GM21619 (cell line): Measurements from ENCODE around the gene TSEN15.

Experiments used
- ATAC-seq: cut with Tn5 transposase; IDR thresholded peaks from one replicate; pipeline ENCODE4 v1.9.1; 2021; ENCODE audit not compliant: unreplicated experiment

TSEN15 gene

DNA sequence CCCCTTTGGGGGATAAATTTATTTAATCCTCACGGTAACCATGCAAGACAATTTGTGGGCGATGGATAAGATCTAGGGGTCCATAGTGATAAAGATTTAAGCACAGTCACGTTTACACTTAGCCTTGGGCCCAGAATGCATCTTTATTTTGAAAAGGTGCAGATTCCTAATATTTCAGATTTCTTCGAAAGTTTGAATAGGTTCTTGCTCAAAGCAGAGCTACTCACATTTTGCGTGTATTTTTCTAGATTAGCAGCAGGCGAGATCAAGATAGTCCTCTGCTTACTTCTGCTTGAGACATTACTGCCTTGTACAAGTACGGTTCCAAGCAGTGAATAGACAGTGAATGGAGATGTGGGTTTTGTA, 647 bp downstream of the TSEN15 start:
- no peak for ATAC-seq

DNA sequence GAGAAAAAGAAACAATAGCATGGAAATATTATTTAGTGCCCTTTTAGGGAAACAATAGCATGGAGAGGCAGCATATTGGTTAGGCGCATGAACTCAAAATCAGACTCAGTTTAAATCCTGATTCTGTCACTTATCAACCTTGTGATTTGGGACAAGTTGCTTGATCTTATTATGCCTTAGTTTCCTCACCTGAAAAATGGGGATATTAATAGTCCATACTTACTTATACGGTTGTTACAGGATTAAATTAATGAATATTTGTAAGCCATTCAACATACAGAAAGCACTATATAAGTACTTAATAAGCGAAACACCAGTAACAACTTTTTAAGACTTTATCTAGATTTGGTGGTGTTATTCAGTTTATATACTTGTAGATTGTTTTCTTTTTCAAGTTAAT, 1.2 kb downstream of the TSEN15 start:
- no peak for ATAC-seq

DNA sequence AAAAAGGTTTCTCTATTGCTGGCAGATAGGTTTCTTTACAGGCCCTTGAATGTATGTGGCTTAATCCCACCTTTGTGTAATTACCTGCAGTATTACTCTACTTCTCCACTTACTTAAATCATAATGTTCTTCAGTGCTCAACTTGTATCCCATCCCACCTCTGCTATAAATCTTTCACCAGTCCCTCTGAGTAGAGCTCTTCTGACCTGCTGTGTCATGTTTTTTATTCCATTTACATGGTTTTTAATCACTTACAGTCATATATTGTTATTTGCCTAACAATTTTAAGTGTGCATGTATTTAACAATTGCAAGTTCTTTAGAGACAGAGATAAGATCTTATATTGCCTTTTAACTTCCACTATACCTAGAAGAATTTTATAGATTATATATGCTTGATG, 2.4 kb downstream of the TSEN15 start:
- no peak for ATAC-seq

DNA sequence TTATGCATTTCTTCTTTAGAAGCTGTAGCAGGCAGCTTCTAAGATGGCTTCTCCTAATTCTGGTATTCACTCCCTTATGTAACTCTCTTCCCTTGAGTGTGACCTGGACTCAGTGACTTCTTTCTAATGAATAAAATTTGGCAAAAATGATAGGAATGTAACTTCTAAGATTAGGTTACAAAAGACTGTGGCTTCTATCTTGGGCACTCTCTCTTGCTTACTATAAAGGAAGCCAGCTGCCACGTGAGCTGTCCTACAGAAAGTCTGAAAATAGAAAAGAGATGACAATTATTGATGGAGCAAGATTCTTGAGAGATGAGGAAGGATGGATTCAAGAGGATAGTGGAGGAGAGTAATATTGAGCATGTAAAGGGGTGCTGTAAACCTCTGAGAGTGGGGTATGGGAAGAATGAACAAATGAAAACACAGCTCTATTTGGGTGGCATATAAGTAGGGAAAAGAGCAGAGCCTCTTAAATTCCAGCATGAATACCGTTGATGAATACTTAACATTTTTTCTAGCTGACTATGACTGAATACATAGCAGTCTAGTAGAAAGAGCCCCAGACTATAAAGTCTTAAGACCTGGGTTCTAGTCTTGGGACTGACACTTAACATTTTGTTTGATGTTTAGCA, 5.5 kb downstream of the TSEN15 start:
- ATAC-seq: no peak

DNA sequence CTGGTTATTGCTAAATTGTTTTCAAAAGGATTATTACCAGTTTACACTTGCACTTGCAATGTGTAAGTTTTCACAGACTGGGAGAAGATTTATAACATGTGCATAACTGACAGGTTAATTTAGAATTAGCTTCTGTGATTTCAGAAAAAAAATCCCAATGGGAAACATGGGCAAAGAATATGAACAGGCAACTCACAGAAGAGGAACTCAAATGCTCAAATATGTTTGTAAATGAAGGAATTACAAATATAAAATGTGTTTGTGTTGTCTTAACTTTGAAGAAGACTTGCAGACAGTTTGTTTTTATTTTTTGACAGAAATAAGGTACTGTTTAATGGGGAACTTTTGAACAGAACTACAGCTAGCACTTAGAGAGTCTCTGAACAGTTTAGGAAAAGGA, 8.4 kb downstream of the TSEN15 start:
- no peak for ATAC-seq

DNA sequence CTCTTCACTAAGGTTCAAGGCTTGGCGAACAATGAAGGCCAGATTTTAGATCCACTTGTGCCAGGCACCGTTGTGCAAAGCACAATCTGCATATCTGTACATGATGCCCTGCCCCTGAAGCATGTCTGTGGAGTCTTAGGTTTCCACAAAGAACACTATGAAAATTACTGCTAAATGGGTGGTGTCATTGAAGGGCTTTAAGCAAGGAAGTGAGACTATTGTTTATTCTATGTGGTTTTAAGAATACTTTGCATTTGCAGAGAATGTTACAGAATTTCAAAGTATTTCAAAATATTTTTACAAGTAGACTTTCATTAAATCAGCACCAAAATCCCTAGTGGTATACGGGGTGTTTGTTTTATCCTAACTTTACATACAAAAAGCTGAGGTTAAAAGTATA, 8.8 kb downstream of the TSEN15 start:
- no peak for ATAC-seq

DNA sequence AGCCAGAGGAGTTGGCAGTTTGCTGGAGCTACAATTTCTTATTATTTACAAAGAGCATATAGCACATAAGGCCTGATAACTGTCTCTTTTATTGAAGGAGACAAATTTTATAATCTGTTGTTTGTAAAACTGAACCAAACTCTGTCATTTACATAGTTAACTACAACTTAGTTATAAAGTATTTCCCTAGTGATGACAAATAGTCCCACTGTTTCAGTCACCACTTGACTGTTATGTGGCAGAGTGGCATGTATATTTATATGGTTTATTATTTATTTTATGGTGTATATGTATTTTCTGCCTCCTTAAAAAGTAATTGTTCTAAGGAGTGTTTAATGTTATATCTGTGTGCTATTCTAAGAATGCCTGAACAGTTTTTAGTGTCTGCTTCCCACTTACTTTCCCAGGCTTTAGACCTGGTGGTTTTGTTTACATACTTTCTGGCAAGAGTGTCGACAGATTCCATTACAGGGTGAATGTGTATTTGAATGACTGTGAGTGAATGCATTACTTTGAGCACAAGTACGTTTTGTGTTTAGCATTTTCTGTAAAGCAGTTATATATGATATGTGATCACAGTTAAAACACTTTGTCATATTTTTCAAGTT, 10.0 kb downstream of the TSEN15 start:
- no peak for ATAC-seq

DNA sequence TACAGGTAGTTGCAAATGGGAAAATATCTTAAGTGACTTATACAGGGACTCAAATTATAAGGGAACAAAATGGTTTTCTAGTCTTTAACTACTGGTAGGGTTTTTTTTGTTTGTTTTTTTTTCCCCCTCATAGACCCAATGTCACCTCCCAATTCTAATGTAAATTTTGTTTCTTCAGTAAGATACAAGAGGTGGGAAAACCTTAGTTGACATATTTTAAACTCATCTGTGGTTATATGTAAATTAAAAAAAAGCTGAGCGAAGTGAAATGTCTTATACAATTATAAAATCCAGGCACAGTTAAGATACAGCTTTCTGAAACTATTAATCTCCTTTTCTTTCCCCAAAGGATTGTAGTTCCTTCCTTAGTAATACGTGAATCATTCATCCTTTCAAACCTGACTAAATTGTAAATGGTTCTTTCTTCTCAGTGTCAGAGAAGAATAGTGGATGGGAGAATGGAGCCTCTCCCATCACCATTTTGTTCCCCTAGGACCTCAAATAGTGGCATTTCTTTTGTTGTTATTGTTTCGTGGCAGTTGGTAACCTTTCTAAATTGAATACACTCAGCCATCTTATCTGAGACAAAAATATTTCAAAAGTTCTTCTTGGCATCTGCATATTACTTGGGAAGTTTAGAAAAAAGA, 11.2 kb downstream of the TSEN15 start:
- ATAC-seq: no peak

DNA sequence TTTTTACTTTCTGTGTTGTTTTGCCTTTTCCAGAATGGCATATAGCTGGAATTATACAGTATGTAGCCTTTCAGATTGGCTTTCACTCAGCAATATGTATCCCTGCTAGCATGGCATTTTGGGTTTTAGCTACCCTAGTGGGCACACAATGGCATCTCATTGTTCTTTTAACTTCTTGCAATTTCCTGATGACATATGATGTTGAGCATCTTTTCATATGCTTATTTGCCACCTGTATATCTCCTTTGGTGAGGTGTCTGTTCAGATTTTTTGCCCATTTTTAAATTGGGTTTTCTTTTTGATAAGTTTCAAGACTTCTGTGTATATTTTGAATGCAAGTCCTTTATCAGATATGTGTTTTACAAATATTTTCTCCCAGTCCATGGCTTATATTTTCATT, 14.0 kb downstream of the TSEN15 start:
- ATAC-seq: no peak

DNA sequence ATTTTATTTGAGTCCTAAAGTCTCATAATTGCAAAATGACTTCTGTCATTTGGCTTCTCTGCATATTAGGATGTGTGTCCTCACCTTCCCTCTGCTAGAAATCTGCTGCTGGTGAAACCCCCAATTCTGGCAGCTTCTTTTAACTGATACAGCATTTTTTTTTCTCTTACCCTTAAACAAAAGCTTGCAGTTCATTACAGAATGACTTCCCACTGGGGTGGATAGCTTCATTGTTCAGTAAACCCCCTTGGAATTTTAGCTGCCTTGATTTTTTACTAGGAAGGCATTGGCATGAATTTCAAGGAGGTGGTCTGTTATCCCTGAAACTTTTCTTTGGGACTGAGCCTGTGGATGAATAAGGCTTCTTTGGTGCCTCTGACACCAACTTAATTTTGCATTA, 16.8 kb downstream of the TSEN15 start:
- no peak for ATAC-seq

DNA sequence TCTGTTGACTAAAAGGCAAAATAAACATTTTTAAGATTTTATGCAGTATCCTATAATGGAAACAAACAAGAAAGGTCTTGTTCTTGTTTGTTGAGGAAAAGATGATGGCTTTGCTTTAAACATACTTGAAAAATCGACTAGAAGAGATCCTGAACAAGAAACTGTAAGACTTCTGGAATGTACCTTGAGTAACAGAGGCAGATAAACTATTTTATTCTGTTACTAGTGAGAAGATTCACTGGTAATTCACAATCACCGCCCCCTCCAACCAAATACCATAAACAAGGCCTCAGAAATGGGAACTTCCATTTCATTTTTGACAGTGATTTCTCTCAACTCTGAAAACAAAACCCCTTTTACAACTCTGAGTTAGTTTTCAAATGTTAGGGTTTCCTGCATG, 18.1 kb downstream of the TSEN15 start:
- no peak for ATAC-seq

DNA sequence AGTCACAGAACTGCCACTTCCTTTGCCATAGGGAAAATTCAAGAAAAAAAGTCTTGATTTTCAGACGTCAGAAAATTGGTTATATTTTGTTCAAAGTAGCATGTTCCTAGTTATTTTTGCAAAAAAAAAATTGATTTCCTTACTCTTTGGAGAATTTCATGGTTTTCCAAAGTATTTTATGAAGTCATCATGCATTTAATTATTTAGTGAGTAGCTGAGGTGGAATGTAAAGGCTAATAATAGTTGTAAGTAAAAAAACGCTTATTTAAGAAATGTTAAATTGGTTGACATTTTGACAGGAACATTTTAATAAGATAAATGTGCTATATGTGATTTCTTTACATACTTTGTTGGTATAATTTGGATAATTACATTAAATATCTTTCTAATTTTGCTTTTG, 20.8 kb downstream of the TSEN15 start:
- no peak for ATAC-seq

DNA sequence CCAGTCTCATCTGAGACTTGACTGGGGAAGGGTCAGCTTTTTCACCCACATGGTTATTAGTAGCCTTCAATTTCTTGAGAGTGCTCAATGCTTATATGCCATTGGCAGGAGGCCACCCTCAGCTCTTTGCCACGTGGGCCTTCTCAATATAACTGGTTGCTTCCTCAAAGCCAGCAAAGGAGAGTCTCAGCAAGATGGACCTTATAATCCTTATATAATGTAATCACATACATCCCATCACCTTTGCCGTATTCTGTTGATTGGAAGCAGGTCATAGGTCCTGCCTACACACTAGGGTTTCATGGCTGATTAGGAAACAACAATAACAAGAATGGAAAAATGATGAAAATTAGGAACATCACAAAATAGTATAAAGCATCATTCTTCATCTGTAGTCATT, 22.9 kb downstream of the TSEN15 start:
- ATAC-seq: no peak

DNA sequence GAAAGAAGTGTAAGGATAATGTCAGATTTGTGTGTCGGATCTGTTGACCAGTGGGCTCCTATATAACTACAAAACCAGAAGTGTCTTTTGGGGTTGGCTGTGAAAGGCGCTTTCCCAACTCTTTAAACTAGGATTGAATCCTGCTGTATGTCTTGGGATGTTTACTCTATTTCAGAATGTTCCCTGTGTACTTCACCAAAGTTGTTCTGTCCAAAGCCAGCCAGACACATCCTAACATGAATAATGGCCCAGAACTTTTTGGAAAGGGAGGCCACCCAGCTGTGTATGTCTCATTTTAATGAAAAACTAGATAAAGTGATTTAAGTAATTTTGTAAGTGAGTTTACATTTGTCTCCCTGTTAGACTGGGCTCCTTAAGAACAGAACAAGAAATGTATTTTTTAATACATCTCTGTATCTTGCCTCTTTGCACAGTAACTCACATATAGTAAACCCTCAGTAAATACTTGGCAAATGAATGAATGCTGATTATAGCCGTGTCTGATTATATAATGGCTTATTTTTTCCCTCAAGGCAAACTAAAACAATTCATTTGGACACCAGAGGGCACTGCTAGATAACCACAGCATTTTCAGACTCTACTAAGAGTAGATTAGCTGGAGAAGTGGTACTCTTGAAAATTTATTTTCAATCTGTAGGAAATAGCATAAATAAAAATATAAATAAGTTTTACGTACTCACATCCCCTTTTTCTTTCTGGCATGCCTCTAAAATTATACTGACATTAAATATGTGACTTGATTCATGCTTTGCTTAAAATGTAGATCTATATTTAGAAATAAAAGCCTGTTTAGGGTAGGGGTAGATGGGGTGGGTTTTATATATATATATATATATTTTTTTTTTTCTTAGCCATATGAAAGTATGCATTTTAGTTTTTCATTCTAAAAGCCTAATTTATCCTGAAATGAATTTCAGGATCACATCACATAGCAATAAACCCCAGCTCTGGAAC, 23.8 kb downstream of the TSEN15 start:
- ATAC-seq: no peak

DNA sequence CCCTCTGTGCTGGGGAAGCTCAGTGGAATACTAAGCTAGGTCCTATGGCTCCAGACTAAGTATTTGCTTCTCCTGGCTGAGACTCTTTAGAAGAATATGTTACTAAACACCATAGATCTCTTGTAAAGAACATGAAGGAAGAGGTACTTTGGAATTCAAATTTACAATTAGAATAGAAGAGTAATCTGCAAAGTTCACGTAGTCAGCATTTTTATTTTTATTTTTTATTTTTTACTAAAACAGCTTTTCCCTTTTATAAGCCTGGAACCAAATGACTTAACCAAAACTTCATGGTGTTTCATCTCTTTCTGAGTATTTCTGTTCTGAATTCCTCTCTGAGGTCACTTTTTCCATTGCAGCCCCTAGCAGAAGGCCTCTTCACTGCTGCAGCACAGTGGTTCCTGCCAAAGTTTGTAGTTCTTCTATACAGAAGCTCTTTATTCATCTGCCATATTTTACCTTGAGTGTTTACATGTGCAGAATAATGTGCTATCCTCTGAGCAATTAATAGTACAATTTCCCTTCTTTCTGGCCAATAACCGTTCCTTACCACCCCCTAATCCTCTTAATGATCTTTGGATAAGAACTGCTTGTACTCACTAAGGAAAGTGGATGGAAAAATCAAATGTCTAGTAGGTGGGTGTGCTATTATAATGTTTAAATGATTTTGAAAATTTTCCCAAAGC, 27.2 kb downstream of the TSEN15 start:
- ATAC-seq: no peak

DNA sequence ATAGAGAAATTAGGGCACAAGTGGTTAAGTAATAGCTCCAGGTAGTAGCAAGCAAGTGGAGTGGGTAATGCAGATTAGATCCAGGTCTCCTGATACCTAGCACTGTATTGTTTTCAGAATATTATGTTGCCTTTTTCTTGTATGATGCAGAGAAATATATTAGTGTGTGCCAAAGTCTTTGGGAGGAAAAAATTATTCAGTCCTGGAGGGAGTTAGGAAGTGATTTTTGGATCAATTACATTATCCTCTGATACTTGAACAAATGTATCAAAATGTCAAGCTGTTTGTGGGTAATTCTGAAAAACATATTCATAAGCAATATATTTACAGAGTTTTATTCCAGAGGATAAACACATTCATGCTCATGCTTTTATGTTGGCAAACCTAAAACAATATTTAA, 28.8 kb downstream of the TSEN15 start:
- no peak for ATAC-seq

DNA sequence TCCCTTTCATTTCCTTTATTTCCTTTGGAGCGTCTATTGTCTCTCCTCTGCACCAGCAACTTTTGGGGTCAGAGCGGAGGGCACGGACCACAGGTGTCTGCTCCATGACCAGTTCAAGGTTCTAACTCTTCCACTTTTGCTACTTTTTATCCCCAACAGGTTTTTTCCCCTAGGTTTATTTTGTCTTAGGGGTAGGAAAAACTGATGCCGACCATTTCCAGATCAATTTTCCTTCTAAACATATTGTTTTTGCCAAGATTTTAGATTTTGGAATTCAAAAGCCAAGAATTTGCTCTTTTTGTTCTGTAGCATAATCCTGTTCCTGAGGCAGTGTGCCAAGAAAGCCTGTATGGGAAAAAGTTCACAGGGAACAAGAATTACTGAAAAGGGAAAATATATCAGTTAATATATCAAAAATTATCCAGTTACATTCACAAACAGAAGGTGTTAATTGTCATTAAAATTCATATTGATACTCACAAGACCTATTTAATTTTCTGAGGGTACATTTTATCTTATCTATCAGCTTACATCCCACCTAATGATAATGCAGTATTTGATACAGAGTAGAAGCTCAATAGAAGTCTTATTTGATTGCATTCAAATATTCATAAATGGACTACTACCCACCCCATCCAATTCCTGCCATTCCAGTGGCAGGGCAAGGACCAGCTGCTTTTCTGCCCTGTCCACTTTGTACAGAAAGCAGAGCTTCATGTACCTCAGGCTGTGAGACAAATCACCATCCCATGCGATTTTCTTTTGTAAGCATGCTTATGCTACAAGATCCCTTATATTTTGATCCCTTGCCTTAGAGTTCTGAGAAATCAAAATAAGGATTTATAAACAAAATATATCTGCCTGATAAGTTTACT, 31.2 kb downstream of the TSEN15 start:
- ATAC-seq: no peak

DNA sequence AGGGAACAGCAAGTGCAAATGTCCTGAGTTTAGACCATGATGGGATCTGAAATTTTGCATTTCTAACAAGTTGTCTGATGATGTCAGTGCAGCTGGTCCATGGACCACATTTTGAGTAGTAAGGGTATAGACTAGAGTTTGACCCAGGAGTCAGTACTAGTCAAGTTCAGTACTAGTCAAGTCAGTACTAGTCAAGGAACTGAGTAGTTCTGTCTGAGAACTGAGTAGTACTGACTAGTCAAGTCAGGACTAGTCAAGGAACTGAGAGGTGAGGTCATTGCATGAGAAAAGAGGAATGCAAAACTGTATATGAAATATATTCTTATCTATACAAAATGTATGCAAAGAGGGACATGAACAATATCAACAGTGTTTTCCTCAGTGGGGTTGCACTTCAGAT, 34.1 kb downstream of the TSEN15 start:
- no peak for ATAC-seq

DNA sequence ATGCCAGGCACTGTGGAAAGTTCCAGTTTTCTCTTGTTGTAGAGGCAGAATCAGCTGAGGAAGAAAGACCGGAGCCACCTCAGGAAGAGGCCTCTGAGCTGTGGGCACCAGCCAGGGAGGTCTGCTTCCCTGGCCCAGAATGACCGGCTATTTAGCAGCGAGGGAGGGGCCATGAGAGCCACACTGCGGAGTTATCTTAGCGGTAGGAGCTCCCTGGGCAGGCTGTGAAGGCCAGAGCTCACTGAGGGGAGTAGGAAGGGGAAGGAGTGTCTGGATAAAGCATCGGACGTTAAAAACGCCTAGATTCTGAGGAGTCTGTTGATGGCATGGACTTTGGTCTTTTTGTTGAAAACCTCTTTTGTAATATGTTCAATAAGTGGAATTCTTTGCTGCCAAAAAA, 36.5 kb downstream of the TSEN15 start:
- ATAC-seq: no peak

DNA sequence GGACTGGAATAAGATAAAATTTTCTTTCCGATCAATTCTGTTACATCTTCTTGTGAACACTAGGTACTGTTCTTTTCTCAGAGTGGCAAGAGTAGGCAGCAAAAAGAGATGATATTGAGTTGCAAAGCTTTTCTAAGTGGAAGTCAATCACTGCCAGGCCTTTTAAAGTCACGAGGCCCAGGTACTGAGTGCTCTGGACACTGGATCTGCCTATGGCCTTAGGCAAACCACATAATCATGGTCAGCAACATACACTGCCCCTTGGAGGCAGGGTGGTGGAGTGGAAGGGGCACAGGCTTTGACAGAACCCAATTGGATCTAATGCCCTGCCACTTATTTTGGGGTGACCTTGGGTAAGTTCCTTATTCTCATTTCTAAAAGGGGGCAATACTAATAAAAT, 41.5 kb downstream of the TSEN15 start:
- ATAC-seq: no peak
